HCT116 (cell line): ENCODE data around the gene RNF214. TPM values are rescaled to one million over a fixed set of nuclear protein-coding genes. Genes with fewer than 3 reads are reported as not detected.

Source experiments
- ATAC-seq: fragments of 200-7000 bp; cut with Tn5 transposase; 2 replicates; pipeline ENCODE4 v1.9.1; 2020; ENCODE audit warnings: mild to moderate bottlenecking, moderate library complexity
- BruUV-seq: library from RNA; stranded (reverse); fragments of 400-500 nt; replicated peaks from 2 replicates; lab custom pipeline; 2021; lab: Mats Ljungman, UMichigan
- CTCF ChIA-PET: fragments of 300-600 bp; sonication (Branson Sonifier 250); formaldehyde crosslinking; loops from one replicate; lab custom pipeline; 2021; ENCODE audit warnings: antibody characterized with exemption; lab: Charles Lee
- POLR2A ChIA-PET: fragments of 300-600, 350-600 bp; sonication (Branson Sonifier 250); formaldehyde crosslinking; loops from one replicate; lab custom pipeline; 2021; ENCODE audit warnings: antibody characterized with exemption; lab: Charles Lee
- RAD21 ChIA-PET, 2 experiments: fragments of 300-600 bp; sonication (Branson Sonifier 250); formaldehyde crosslinking; loops; one replicate each; lab custom pipeline; 2023; ENCODE audit warnings: low total read pairs in 2 of 2; ENCODE audit not compliant: uncharacterized antibody in 2 of 2, unreplicated experiment in 2 of 2, low non-redundant PET in 1 of 2; lab: Charles Lee
- DNase-seq: peaks from one replicate; pipeline ENCODE4 v3.0.0-alpha.2; 2010; ENCODE audit warnings: low read depth, low spot score
- H2AFZ ChIP-seq: fragments of 200-600 bp; shearing (Covaris generic), sonication (generic); 2 replicates; pipeline ENCODE4 v1.6.1; 2017; ENCODE audit warnings: low read depth, mixed run types, mixed read lengths, antibody characterized with exemption, low read length; ENCODE audit not compliant: poor library complexity, severe bottlenecking
- H3K27ac ChIP-seq: 2 replicates; pipeline ENCODE4 v1.5.1; 2012; ENCODE audit warnings: low read depth, low read length
- H3K27me3 ChIP-seq: fragments of 200-600 bp; sonication (generic); 2 replicates; pipeline ENCODE4 v1.6.1; 2016; ENCODE audit warnings: mixed run types, low read length, mixed read lengths; ENCODE audit not compliant: insufficient read depth
- H3K36me3 ChIP-seq, 2 experiments: fragments of 200-500 bp in 1 of 2; fragments of 200-600 bp in 1 of 2; sonication (Bioruptor generic) in 1 of 2; sonication (generic) in 1 of 2; 2 replicates each; pipeline versions ENCODE4 v1.5.1 to v1.6.1; 2014 to 2016; ENCODE audit warnings: low read length in 2 of 2, inconsistent platforms in 1 of 2, mixed read lengths in 1 of 2, mixed run types in 1 of 2; ENCODE audit not compliant: insufficient read depth in 2 of 2, control insufficient read depth in 1 of 2
- H3K4me1 ChIP-seq, 2 experiments: fragments of 200-600 bp in 1 of 2; sonication (generic) in 1 of 2; 2 replicates each; pipeline versions ENCODE4 v1.5.1 to v1.6.1; 2012 to 2017; ENCODE audit warnings: low read length in 2 of 2, inconsistent platforms in 1 of 2, mild to moderate bottlenecking in 1 of 2, mixed read lengths in 1 of 2, mixed run types in 1 of 2, moderate library complexity in 1 of 2; ENCODE audit not compliant: insufficient read depth in 2 of 2, control insufficient read depth in 1 of 2
- H3K4me2 ChIP-seq: fragments of 200-600 bp; sonication (generic); 2 replicates; pipeline ENCODE4 v1.6.1; 2017; ENCODE audit warnings: mixed run types, low read length, mixed read lengths
- H3K4me3 ChIP-seq, 2 experiments: fragments of 200-600 bp in 1 of 2; sonication (generic) in 1 of 2; replicated peaks in 1 of 2; 2 replicates each; pipeline ENCODE4 v1.5.1; 2011 to 2016; ENCODE audit warnings: low read length in 2 of 2, control low read depth in 1 of 2, low read depth in 1 of 2, mild to moderate bottlenecking in 1 of 2, mixed read lengths in 1 of 2, mixed run types in 1 of 2
- H3K79me2 ChIP-seq: fragments of 200-600 bp; sonication (generic); 2 replicates; pipeline ENCODE4 v1.6.1; 2017; ENCODE audit warnings: mild to moderate bottlenecking, mixed run types, low read length, moderate library complexity, mixed read lengths; ENCODE audit not compliant: insufficient read depth
- H3K9ac ChIP-seq: fragments of 200-600 bp; sonication (generic); 2 replicates; pipeline ENCODE4 v1.6.1; 2016; ENCODE audit warnings: low read length, mixed read lengths
- H3K9me2 ChIP-seq: fragments of 200-600 bp; sonication (generic), shearing (Covaris generic); 2 replicates; pipeline ENCODE4 v1.6.1; 2017; ENCODE audit warnings: mixed run types, mild to moderate bottlenecking, moderate library complexity; ENCODE audit not compliant: insufficient read depth
- H3K9me3 ChIP-seq, 2 experiments: fragments of 200-500 bp in 1 of 2; fragments of 200-600 bp in 1 of 2; sonication (Bioruptor generic) in 1 of 2; sonication (generic) in 1 of 2; 2 replicates each; pipeline ENCODE4 v1.6.1; 2014 to 2017; ENCODE audit warnings: low read length in 2 of 2, mixed read lengths in 2 of 2, inconsistent platforms in 1 of 2, low read depth in 1 of 2, mild to moderate bottlenecking in 1 of 2, mixed run types in 1 of 2, moderate library complexity in 1 of 2; ENCODE audit not compliant: control insufficient read depth in 1 of 2, insufficient read depth in 1 of 2
- H4K20me1 ChIP-seq: fragments of 200-600 bp; sonication (generic), shearing (Covaris generic); 2 replicates; pipeline ENCODE4 v1.6.1; 2017; ENCODE audit warnings: mixed run types, mild to moderate bottlenecking, moderate library complexity; ENCODE audit not compliant: insufficient read depth
- CBX3 ChIP-seq: IDR thresholded peaks from 2 replicates; pipeline ENCODE4 v1.6.1; 2012; ENCODE audit warnings: low read depth
- CEBPB ChIP-seq: IDR thresholded peaks from 2 replicates; pipeline ENCODE4 v1.6.1; 2012; ENCODE audit warnings: low read depth
- EGR1 ChIP-seq: IDR thresholded peaks from 2 replicates; pipeline ENCODE4 v1.6.1; 2012; ENCODE audit warnings: low read depth
- ELF1 ChIP-seq: IDR thresholded peaks from 2 replicates; pipeline ENCODE4 v1.6.1; 2012; ENCODE audit warnings: low read depth, borderline replicate concordance
- EZH2phosphoT487 ChIP-seq: fragments of 200-600 bp; IDR thresholded peaks from 2 replicates; pipeline ENCODE4 v1.6.1; 2018; ENCODE audit warnings: antibody characterized with exemption, borderline replicate concordance
- POLR2A ChIP-seq: IDR thresholded peaks from 2 replicates; pipeline ENCODE4 v1.7.0; 2011; ENCODE audit warnings: borderline replicate concordance; ENCODE audit not compliant: insufficient read depth, insufficient read length; ENCODE audit errors: extremely low read depth
- YY1 ChIP-seq: IDR thresholded peaks from 2 replicates; pipeline ENCODE4 v1.6.1; 2011; ENCODE audit warnings: low read length, low read depth, moderate library complexity, mild to moderate bottlenecking; ENCODE audit not compliant: insufficient replicate concordance; ENCODE audit errors: extremely low read depth
- intact Hi-C: fragments of 100-400 bp; cut with micrococcal nuclease; formaldehyde crosslinking; loops from 2 replicates; pipeline ENCODE4 v1.10.0; 2022
- total RNA-seq: library from RNA; stranded (reverse); gene quantifications from one replicate; pipeline ENCODE4 v1.2.1, GENCODE V29; 2021; ENCODE audit not compliant: unreplicated experiment
- TF ChIP-seq, protein P1 (sequence below): IDR thresholded peaks from 2 replicates; pipeline ENCODE4 v1.6.1; 2012
- TF ChIP-seq, protein P2 (sequence below), 3 experiments: fragments of 200-600 bp in 1 of 3; sonication (generic) in 1 of 3; IDR thresholded peaks in 2 of 3; conservative IDR thresholded peaks in 1 of 3; 2 replicates each; pipeline ENCODE4 v1.5.1; 2012 to 2017; ENCODE audit warnings: low read depth in 2 of 3, low read length in 2 of 3, antibody characterized with exemption in 1 of 3, borderline replicate concordance in 1 of 3, control low read depth in 1 of 3, mild to moderate bottlenecking in 1 of 3, mixed read lengths in 1 of 3, mixed run types in 1 of 3, moderate library complexity in 1 of 3; ENCODE audit not compliant: insufficient read depth in 1 of 3
- TF ChIP-seq, protein P3 (sequence below): IDR thresholded peaks from 2 replicates; pipeline ENCODE4 v1.6.1; 2012; ENCODE audit warnings: low read depth
- TF ChIP-seq, protein P4 (sequence below): IDR thresholded peaks from 2 replicates; pipeline ENCODE4 v1.6.1; 2011; ENCODE audit warnings: mild to moderate bottlenecking, low read length, moderate library complexity; ENCODE audit not compliant: insufficient replicate concordance; ENCODE audit errors: extremely low read depth
- TF ChIP-seq, protein P5 (sequence below): IDR thresholded peaks from 2 replicates; pipeline ENCODE4 v1.6.1; 2012

Gene RNF214
- total RNA-seq, 1 experiment from 2014 or later, result 29.3 TPM

DNA sequence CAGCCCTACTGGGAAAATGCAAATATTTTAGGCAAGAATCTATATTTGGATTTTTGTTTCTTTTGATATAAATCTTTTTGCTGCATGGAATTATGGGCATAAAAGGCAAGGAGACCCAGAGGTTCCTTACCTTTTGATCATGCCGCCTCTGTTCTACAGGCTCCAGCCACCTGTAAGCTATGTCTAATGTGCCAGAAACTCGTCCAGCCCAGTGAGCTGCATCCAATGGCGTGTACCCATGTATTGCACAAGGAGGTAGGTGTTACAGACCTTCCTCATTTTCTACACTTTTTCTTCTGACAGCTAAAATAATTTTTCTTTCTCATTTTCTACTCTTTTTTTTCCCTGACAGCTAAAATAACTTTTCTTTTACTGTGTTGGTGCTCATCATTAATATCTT lies 50.5 kb downstream of the RNF214 start:
- DNase-seq, result no peak
- CTCF ChIA-PET, result no interaction called here
- TF ChIP-seq CBX3, result no peak
- TF ChIP-seq EGR1, result no peak
- TF ChIP-seq, protein P1, sequence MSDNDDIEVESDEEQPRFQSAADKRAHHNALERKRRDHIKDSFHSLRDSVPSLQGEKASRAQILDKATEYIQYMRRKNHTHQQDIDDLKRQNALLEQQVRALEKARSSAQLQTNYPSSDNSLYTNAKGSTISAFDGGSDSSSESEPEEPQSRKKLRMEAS, result no peak
- TF ChIP-seq YY1, result no peak
- TF ChIP-seq CEBPB, result no peak
- BruUV-seq, result no TSS peak
- RAD21 ChIA-PET, result no interaction called here
- no peaks in the 10 kb centered on the region for H3K9me2 ChIP-seq
- intact Hi-C loops, result no loop called here
- H3K4me3 ChIP-seq, result no peak overlapping the region
- H3K9me3 ChIP-seq, result no peaks in the 10 kb centered on the region
- H3K4me1 ChIP-seq, result peaks cover 19 to 20% of the 10 kb centered on the region in 2 experiments
- H3K36me3 ChIP-seq, result peaks cover 0 to 10% of the 10 kb centered on the region in 2 experiments; a peak in 2 of 4 replicates
- no peak overlapping the region for H2AFZ ChIP-seq
- POLR2A ChIA-PET, result no interaction called here
- no peak overlapping the region for H3K9ac ChIP-seq
- ATAC-seq, result no peak
- H3K27ac ChIP-seq, result no peak overlapping the region
- H3K27me3 ChIP-seq, result no peaks in the 10 kb centered on the region
- no peak overlapping the region for H3K4me2 ChIP-seq
- H4K20me1 ChIP-seq, result no peaks in the 10 kb centered on the region
- no peaks in the 10 kb centered on the region for H3K79me2 ChIP-seq

DNA sequence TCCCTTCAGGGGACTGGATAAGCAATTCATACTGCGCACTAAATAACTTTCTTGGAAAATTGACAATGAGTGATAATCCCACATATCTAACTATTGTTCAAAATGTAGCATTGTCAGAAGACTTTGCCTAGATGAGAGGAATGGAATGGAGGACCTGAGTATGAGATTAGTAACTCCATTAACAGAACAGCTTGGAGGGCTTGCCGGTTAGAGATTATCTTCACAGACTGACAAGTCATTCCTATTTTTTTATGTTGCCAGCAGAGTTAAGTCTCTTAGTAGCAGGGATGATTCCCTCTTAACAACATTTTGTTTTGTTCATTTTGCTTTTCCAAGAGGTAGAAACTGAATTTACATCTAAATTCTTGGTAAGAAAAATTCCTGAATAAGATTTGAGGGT lies 51.6 kb downstream of the RNF214 start:
- Histone ChIP-seq H3K9me3 (no peaks in the 10 kb centered on the region), H3K4me2 (no peak overlapping the region), H3K9ac (no peak overlapping the region), H3K27ac (no peak overlapping the region), H3K36me3 (peaks cover 0 to 14% of the 10 kb centered on the region in 2 experiments; a peak in 2 of 4 replicates), H3K27me3 (no peaks in the 10 kb centered on the region), H3K79me2 (no peaks in the 10 kb centered on the region), H3K9me2 (no peaks in the 10 kb centered on the region), H3K4me1 (peaks cover 19 to 20% of the 10 kb centered on the region in 2 experiments), H3K4me3 (no peak overlapping the region), H2AFZ (no peak overlapping the region), H4K20me1 (no peaks in the 10 kb centered on the region)
- ATAC-seq, result no peak
- CTCF ChIA-PET, result no interaction called here
- intact Hi-C loops, result no loop called here
- RAD21 ChIA-PET, result no interaction called here
- no TSS peak for BruUV-seq
- POLR2A ChIA-PET, result no interaction called here
- no peak for DNase-seq
- TF ChIP-seq POLR2A (no peak), EZH2phosphoT487 (no peak), CBX3 (no peak), EGR1 (no peak), ELF1 (no peak)
- TF ChIP-seq, protein P2, sequence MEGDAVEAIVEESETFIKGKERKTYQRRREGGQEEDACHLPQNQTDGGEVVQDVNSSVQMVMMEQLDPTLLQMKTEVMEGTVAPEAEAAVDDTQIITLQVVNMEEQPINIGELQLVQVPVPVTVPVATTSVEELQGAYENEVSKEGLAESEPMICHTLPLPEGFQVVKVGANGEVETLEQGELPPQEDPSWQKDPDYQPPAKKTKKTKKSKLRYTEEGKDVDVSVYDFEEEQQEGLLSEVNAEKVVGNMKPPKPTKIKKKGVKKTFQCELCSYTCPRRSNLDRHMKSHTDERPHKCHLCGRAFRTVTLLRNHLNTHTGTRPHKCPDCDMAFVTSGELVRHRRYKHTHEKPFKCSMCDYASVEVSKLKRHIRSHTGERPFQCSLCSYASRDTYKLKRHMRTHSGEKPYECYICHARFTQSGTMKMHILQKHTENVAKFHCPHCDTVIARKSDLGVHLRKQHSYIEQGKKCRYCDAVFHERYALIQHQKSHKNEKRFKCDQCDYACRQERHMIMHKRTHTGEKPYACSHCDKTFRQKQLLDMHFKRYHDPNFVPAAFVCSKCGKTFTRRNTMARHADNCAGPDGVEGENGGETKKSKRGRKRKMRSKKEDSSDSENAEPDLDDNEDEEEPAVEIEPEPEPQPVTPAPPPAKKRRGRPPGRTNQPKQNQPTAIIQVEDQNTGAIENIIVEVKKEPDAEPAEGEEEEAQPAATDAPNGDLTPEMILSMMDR (IDR thresholded peaks at IDR 0.05 in 2 of 3, conservative IDR thresholded peaks at IDR 0.05 in 1 of 3; ENCODE audit: borderline replicate concordance in 1 of 3, insufficient read depth in 1 of 3, low read depth in 2 of 3, low read length in 2 of 3), result no peak
- TF ChIP-seq, protein P3, sequence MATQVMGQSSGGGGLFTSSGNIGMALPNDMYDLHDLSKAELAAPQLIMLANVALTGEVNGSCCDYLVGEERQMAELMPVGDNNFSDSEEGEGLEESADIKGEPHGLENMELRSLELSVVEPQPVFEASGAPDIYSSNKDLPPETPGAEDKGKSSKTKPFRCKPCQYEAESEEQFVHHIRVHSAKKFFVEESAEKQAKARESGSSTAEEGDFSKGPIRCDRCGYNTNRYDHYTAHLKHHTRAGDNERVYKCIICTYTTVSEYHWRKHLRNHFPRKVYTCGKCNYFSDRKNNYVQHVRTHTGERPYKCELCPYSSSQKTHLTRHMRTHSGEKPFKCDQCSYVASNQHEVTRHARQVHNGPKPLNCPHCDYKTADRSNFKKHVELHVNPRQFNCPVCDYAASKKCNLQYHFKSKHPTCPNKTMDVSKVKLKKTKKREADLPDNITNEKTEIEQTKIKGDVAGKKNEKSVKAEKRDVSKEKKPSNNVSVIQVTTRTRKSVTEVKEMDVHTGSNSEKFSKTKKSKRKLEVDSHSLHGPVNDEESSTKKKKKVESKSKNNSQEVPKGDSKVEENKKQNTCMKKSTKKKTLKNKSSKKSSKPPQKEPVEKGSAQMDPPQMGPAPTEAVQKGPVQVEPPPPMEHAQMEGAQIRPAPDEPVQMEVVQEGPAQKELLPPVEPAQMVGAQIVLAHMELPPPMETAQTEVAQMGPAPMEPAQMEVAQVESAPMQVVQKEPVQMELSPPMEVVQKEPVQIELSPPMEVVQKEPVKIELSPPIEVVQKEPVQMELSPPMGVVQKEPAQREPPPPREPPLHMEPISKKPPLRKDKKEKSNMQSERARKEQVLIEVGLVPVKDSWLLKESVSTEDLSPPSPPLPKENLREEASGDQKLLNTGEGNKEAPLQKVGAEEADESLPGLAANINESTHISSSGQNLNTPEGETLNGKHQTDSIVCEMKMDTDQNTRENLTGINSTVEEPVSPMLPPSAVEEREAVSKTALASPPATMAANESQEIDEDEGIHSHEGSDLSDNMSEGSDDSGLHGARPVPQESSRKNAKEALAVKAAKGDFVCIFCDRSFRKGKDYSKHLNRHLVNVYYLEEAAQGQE, result no peak
- TF ChIP-seq, protein P4, sequence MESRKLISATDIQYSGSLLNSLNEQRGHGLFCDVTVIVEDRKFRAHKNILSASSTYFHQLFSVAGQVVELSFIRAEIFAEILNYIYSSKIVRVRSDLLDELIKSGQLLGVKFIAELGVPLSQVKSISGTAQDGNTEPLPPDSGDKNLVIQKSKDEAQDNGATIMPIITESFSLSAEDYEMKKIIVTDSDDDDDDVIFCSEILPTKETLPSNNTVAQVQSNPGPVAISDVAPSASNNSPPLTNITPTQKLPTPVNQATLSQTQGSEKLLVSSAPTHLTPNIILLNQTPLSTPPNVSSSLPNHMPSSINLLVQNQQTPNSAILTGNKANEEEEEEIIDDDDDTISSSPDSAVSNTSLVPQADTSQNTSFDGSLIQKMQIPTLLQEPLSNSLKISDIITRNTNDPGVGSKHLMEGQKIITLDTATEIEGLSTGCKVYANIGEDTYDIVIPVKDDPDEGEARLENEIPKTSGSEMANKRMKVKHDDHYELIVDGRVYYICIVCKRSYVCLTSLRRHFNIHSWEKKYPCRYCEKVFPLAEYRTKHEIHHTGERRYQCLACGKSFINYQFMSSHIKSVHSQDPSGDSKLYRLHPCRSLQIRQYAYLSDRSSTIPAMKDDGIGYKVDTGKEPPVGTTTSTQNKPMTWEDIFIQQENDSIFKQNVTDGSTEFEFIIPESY, result no peak
- TF ChIP-seq, protein P5, sequence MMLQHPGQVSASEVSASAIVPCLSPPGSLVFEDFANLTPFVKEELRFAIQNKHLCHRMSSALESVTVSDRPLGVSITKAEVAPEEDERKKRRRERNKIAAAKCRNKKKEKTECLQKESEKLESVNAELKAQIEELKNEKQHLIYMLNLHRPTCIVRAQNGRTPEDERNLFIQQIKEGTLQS, result no peak
